HCT116 (cell line): ENCODE data around the gene GNL3L. TPM values are rescaled to one million over a fixed set of nuclear protein-coding genes. Genes with fewer than 3 reads are reported as not detected.

Experiments used
- ATAC-seq: fragments of 200-7000 bp; cut with Tn5 transposase; 2 replicates; pipeline ENCODE4 v1.9.1; 2020; ENCODE audit warnings: mild to moderate bottlenecking, moderate library complexity
- Bru-seq: library from RNA; stranded (reverse); fragments of 400-500 nt; gene quantifications from one replicate; lab custom pipeline; 2021; lab: Mats Ljungman, UMichigan
- BruChase-seq, 2 experiments: library from RNA; stranded (reverse); fragments of 400-500 nt; gene quantifications; one replicate each; lab custom pipeline; 2021; lab: Mats Ljungman, UMichigan
- BruUV-seq: library from RNA; stranded (reverse); fragments of 400-500 nt; replicated peaks from 2 replicates; lab custom pipeline; 2021; lab: Mats Ljungman, UMichigan
- CTCF ChIA-PET: fragments of 300-600 bp; sonication (Branson Sonifier 250); formaldehyde crosslinking; loops from one replicate; lab custom pipeline; 2021; ENCODE audit warnings: antibody characterized with exemption; lab: Charles Lee
- POLR2A ChIA-PET: fragments of 300-600, 350-600 bp; sonication (Branson Sonifier 250); formaldehyde crosslinking; loops from one replicate; lab custom pipeline; 2021; ENCODE audit warnings: antibody characterized with exemption; lab: Charles Lee
- RAD21 ChIA-PET, 2 experiments: fragments of 300-600 bp; sonication (Branson Sonifier 250); formaldehyde crosslinking; loops; one replicate each; lab custom pipeline; 2023; ENCODE audit warnings: low total read pairs in 2 of 2; ENCODE audit not compliant: uncharacterized antibody in 2 of 2, unreplicated experiment in 2 of 2, low non-redundant PET in 1 of 2; lab: Charles Lee
- DNase-seq: peaks from one replicate; pipeline ENCODE4 v3.0.0-alpha.2; 2010; ENCODE audit warnings: low read depth, low spot score
- H2AFZ ChIP-seq: fragments of 200-600 bp; shearing (Covaris generic), sonication (generic); 2 replicates; pipeline ENCODE4 v1.6.1; 2017; ENCODE audit warnings: low read depth, mixed run types, mixed read lengths, antibody characterized with exemption, low read length; ENCODE audit not compliant: poor library complexity, severe bottlenecking
- H3K27ac ChIP-seq: 2 replicates; pipeline ENCODE4 v1.5.1; 2012; ENCODE audit warnings: low read depth, low read length
- H3K27me3 ChIP-seq: fragments of 200-600 bp; sonication (generic); 2 replicates; pipeline ENCODE4 v1.6.1; 2016; ENCODE audit warnings: mixed run types, low read length, mixed read lengths; ENCODE audit not compliant: insufficient read depth
- H3K36me3 ChIP-seq, 2 experiments: fragments of 200-500 bp in 1 of 2; fragments of 200-600 bp in 1 of 2; sonication (Bioruptor generic) in 1 of 2; sonication (generic) in 1 of 2; 2 replicates each; pipeline versions ENCODE4 v1.5.1 to v1.6.1; 2014 to 2016; ENCODE audit warnings: low read length in 2 of 2, inconsistent platforms in 1 of 2, mixed read lengths in 1 of 2, mixed run types in 1 of 2; ENCODE audit not compliant: insufficient read depth in 2 of 2, control insufficient read depth in 1 of 2
- H3K4me1 ChIP-seq, 2 experiments: fragments of 200-600 bp in 1 of 2; sonication (generic) in 1 of 2; 2 replicates each; pipeline versions ENCODE4 v1.5.1 to v1.6.1; 2012 to 2017; ENCODE audit warnings: low read length in 2 of 2, inconsistent platforms in 1 of 2, mild to moderate bottlenecking in 1 of 2, mixed read lengths in 1 of 2, mixed run types in 1 of 2, moderate library complexity in 1 of 2; ENCODE audit not compliant: insufficient read depth in 2 of 2, control insufficient read depth in 1 of 2
- H3K4me2 ChIP-seq: fragments of 200-600 bp; sonication (generic); 2 replicates; pipeline ENCODE4 v1.6.1; 2017; ENCODE audit warnings: mixed run types, low read length, mixed read lengths
- H3K4me3 ChIP-seq, 2 experiments: fragments of 200-600 bp in 1 of 2; sonication (generic) in 1 of 2; replicated peaks in 1 of 2; 2 replicates each; pipeline ENCODE4 v1.5.1; 2011 to 2016; ENCODE audit warnings: low read length in 2 of 2, control low read depth in 1 of 2, low read depth in 1 of 2, mild to moderate bottlenecking in 1 of 2, mixed read lengths in 1 of 2, mixed run types in 1 of 2
- H3K79me2 ChIP-seq: fragments of 200-600 bp; sonication (generic); 2 replicates; pipeline ENCODE4 v1.6.1; 2017; ENCODE audit warnings: mild to moderate bottlenecking, mixed run types, low read length, moderate library complexity, mixed read lengths; ENCODE audit not compliant: insufficient read depth
- H3K9ac ChIP-seq: fragments of 200-600 bp; sonication (generic); 2 replicates; pipeline ENCODE4 v1.6.1; 2016; ENCODE audit warnings: low read length, mixed read lengths
- H3K9me2 ChIP-seq: fragments of 200-600 bp; sonication (generic), shearing (Covaris generic); 2 replicates; pipeline ENCODE4 v1.6.1; 2017; ENCODE audit warnings: mixed run types, mild to moderate bottlenecking, moderate library complexity; ENCODE audit not compliant: insufficient read depth
- H3K9me3 ChIP-seq, 2 experiments: fragments of 200-500 bp in 1 of 2; fragments of 200-600 bp in 1 of 2; sonication (Bioruptor generic) in 1 of 2; sonication (generic) in 1 of 2; 2 replicates each; pipeline ENCODE4 v1.6.1; 2014 to 2017; ENCODE audit warnings: low read length in 2 of 2, mixed read lengths in 2 of 2, inconsistent platforms in 1 of 2, low read depth in 1 of 2, mild to moderate bottlenecking in 1 of 2, mixed run types in 1 of 2, moderate library complexity in 1 of 2; ENCODE audit not compliant: control insufficient read depth in 1 of 2, insufficient read depth in 1 of 2
- H4K20me1 ChIP-seq: fragments of 200-600 bp; sonication (generic), shearing (Covaris generic); 2 replicates; pipeline ENCODE4 v1.6.1; 2017; ENCODE audit warnings: mixed run types, mild to moderate bottlenecking, moderate library complexity; ENCODE audit not compliant: insufficient read depth
- CBX3 ChIP-seq: IDR thresholded peaks from 2 replicates; pipeline ENCODE4 v1.6.1; 2012; ENCODE audit warnings: low read depth
- CEBPB ChIP-seq: IDR thresholded peaks from 2 replicates; pipeline ENCODE4 v1.6.1; 2012; ENCODE audit warnings: low read depth
- CTCF ChIP-seq, 3 experiments: fragments of 200-600 bp in 1 of 3; sonication (generic) in 1 of 3; IDR thresholded peaks in 2 of 3; conservative IDR thresholded peaks in 1 of 3; 2 replicates each; pipeline ENCODE4 v1.5.1; 2012 to 2017; ENCODE audit warnings: low read depth in 2 of 3, low read length in 2 of 3, antibody characterized with exemption in 1 of 3, borderline replicate concordance in 1 of 3, control low read depth in 1 of 3, mild to moderate bottlenecking in 1 of 3, mixed read lengths in 1 of 3, mixed run types in 1 of 3, moderate library complexity in 1 of 3; ENCODE audit not compliant: insufficient read depth in 1 of 3
- EGR1 ChIP-seq: IDR thresholded peaks from 2 replicates; pipeline ENCODE4 v1.6.1; 2012; ENCODE audit warnings: low read depth
- ELF1 ChIP-seq: IDR thresholded peaks from 2 replicates; pipeline ENCODE4 v1.6.1; 2012; ENCODE audit warnings: low read depth, borderline replicate concordance
- EZH2 ChIP-seq: fragments of 200-600 bp; sonication (generic); IDR thresholded peaks from 2 replicates; pipeline ENCODE4 v1.6.1; 2017; ENCODE audit warnings: antibody characterized with exemption, mixed run types
- EZH2phosphoT487 ChIP-seq: fragments of 200-600 bp; IDR thresholded peaks from 2 replicates; pipeline ENCODE4 v1.6.1; 2018; ENCODE audit warnings: antibody characterized with exemption, borderline replicate concordance
- MAX ChIP-seq: IDR thresholded peaks from 2 replicates; pipeline ENCODE4 v1.6.1; 2012
- POLR2A ChIP-seq: IDR thresholded peaks from 2 replicates; pipeline ENCODE4 v1.7.0; 2011; ENCODE audit warnings: borderline replicate concordance; ENCODE audit not compliant: insufficient read depth, insufficient read length; ENCODE audit errors: extremely low read depth
- POLR2AphosphoS5 ChIP-seq: IDR thresholded peaks from 2 replicates; pipeline ENCODE4 v1.6.1; 2011; ENCODE audit warnings: mild to moderate bottlenecking, low read depth, low read length, moderate library complexity
- RAD21 ChIP-seq: IDR thresholded peaks from 2 replicates; pipeline ENCODE4 v1.6.1; 2012; ENCODE audit warnings: low read depth, mild to moderate bottlenecking
- SIN3A ChIP-seq: IDR thresholded peaks from 2 replicates; pipeline ENCODE4 v1.6.1; 2012; ENCODE audit warnings: low read depth
- SP1 ChIP-seq: IDR thresholded peaks from 2 replicates; pipeline ENCODE4 v1.6.1; 2012; ENCODE audit warnings: low read depth
- SRF ChIP-seq: IDR thresholded peaks from 2 replicates; pipeline ENCODE4 v1.6.1; 2012; ENCODE audit warnings: low read depth
- YY1 ChIP-seq: IDR thresholded peaks from 2 replicates; pipeline ENCODE4 v1.6.1; 2011; ENCODE audit warnings: low read length, low read depth, moderate library complexity, mild to moderate bottlenecking; ENCODE audit not compliant: insufficient replicate concordance; ENCODE audit errors: extremely low read depth
- ZBTB33 ChIP-seq: IDR thresholded peaks from 2 replicates; pipeline ENCODE4 v1.6.1; 2011; ENCODE audit warnings: mild to moderate bottlenecking, low read length, moderate library complexity; ENCODE audit not compliant: insufficient replicate concordance; ENCODE audit errors: extremely low read depth
- ZFX ChIP-seq: fragments of 450-650 bp; IDR thresholded peaks from 2 replicates; pipeline ENCODE4 v1.6.1; 2017
- intact Hi-C: fragments of 100-400 bp; cut with micrococcal nuclease; formaldehyde crosslinking; loops from 2 replicates; pipeline ENCODE4 v1.10.0; 2022
- long read RNA-seq: library from polyadenylated mRNA; unstranded; transcript quantifications from one replicate; pipeline ENCODE4 v2.0.0, GENCODE V29; 2021; ENCODE audit not compliant: unreplicated experiment
- polyA plus RNA-seq: library from polyadenylated mRNA; unstranded; fragments of >200 nt; gene quantifications from 2 replicates; pipeline ENCODE4 v1.2.1, GENCODE V29; 2012; ENCODE audit warnings: missing spikeins
- total RNA-seq: library from RNA; stranded (reverse); gene quantifications from one replicate; pipeline ENCODE4 v1.2.1, GENCODE V29; 2021; ENCODE audit not compliant: unreplicated experiment

The GNL3L gene
- total RNA-seq (60.2 TPM), Bru-seq, nascent RNA (percentile 88 among the genes with signal in this experiment), BruChase-seq, experiment 1, labeled RNA remaining after a 6-hour chase (percentile 95 among the genes with signal in this experiment), BruChase-seq, experiment 2, labeled RNA remaining after a 2-hour chase (percentile 91 among the genes with signal in this experiment)
- 17.4 and 22.0 TPM in 2 replicates for polyA plus RNA-seq
- long read RNA-seq, transcript GNL3L-202 (16 exons, 2,135 nt), result major isoform, 5 of 26 reads
- long read RNA-seq, partial matches to known transcripts, result 4 of 26 reads
- long read RNA-seq, other reads (novel, unspliced or antisense), result 14 of 26 reads

GRCh38 chrX:54529552-54530356, at the start of gene GNL3L:
TSS of gene GNL3L (plus strand) at chrX:54530219. CDS start at chrX:54532567, 2,348 bp downstream.
- DNase-seq (peak; percentile 69), ATAC-seq (peak; percentile 88)
- ChIA-PET RAD21 (no interaction called here), CTCF (no interaction called here), POLR2A (interaction anchor here (0.6 kb wide), 1 partner anchor 107 kb away, joined by 4 read pairs; no protein-coding TSS in a partner anchor)
- Histone ChIP-seq H3K27ac (peak within 1 kb of the TSS; percentile 79), H3K79me2 (peaks cover 46% of the 10 kb centered on the region), H3K27me3 (no peaks in the 10 kb centered on the region), H3K4me2 (peak within 1 kb of the TSS; percentile 82), H3K36me3 (peaks cover 0 to 6% of the 10 kb centered on the region in 2 experiments; a peak in 2 of 4 replicates), H2AFZ (peak within 1 kb of the TSS; percentile 26), H3K9me2 (no peaks in the 10 kb centered on the region), H4K20me1 (no peaks in the 10 kb centered on the region), H3K4me1 (peaks cover 5 to 25% of the 10 kb centered on the region in 2 experiments), H3K9ac (peak within 1 kb of the TSS; percentile 93), H3K4me3 (peak within 1 kb of the TSS; percentile 62 to 87), H3K9me3 (no peaks in the 10 kb centered on the region)
- TSS peak; percentile 93 for BruUV-seq
- peak; percentile 93 for TF ChIP-seq YY1
- TF ChIP-seq EGR1, result peak; percentile 66
- no peak for TF ChIP-seq CTCF (IDR thresholded peaks at IDR 0.05 in 2 of 3, conservative IDR thresholded peaks at IDR 0.05 in 1 of 3; ENCODE audit: borderline replicate concordance in 1 of 3, insufficient read depth in 1 of 3, low read depth in 2 of 3, low read length in 2 of 3)
- TF ChIP-seq SIN3A, result no peak
- peak; percentile 75 for TF ChIP-seq MAX
- TF ChIP-seq CBX3, result 0 out of 2 replicates have a peak, but pooled peaks have one; percentile 34
- TF ChIP-seq RAD21, result no peak
- TF ChIP-seq EZH2phosphoT487, result no peak
- no peak for TF ChIP-seq CEBPB
- TF ChIP-seq POLR2AphosphoS5, result peak; percentile 63
- TF ChIP-seq SRF, result no peak
- TF ChIP-seq SP1, result peak; percentile 57
- TF ChIP-seq POLR2A, result no peak
- TF ChIP-seq ZFX, result no peak
- TF ChIP-seq ZBTB33, result peak; percentile 89
- TF ChIP-seq EZH2, result no peak
- TF ChIP-seq ELF1, result peak; percentile 79
- intact Hi-C loops, result no loop called here
